B cell (primary cell): ENCODE measurements around the gene RRAD. TPM values are rescaled to one million over a fixed set of nuclear protein-coding genes. Genes with fewer than 3 reads are reported as not detected.

Experiments used
- ATAC-seq: fragments of 200-7000 bp; cut with Tn5 transposase; one replicate; pipeline ENCODE4 v1.10.0; 2021; ENCODE audit warnings: low read depth, mild to moderate bottlenecking, moderate number of reproducible peaks, moderate library complexity
- CTCF ChIA-PET: fragments of 350-600 bp; sonication (Branson Sonifier 250); formaldehyde crosslinking; loops from one replicate; lab custom pipeline; 2021; ENCODE audit warnings: antibody characterized with exemption, inconsistent platforms; lab: Charles Lee
- POLR2A ChIA-PET: fragments of 350-600 bp; sonication (Branson Sonifier 250); formaldehyde crosslinking; loops from one replicate; lab custom pipeline; 2021; ENCODE audit warnings: antibody characterized with exemption; lab: Charles Lee
- DNase-seq: peaks from one replicate; pipeline ENCODE4 v3.0.0; 2013
- H2AFZ ChIP-seq: 2 replicates; pipeline ENCODE4 v1.6.1; 2012; ENCODE audit warnings: mild to moderate bottlenecking, low read depth, low read length; ENCODE audit not compliant: insufficient read depth, poor library complexity, severe bottlenecking
- H3K27ac ChIP-seq, 2 donors: 1 replicate in 1 of 2; 2 replicates in 1 of 2; pipeline ENCODE4 v1.5.1; 2012 to 2013; ENCODE audit warnings: low read length in 2 of 2, mild to moderate bottlenecking in 2 of 2, moderate library complexity in 1 of 2
- H3K27me3 ChIP-seq, 4 experiments: fragments of 200-600 bp in 1 of 4; sonication (generic) in 1 of 4; replicated peaks in 1 of 4; 1 replicate in 2 of 4; 2 replicates in 2 of 4; pipeline versions ENCODE4 v1.6.1 to v1.7.0; 2013 to 2016; ENCODE audit warnings: low read length in 3 of 4, mild to moderate bottlenecking in 2 of 4, mixed read lengths in 1 of 4, moderate library complexity in 1 of 4; ENCODE audit not compliant: insufficient read depth in 4 of 4, control insufficient read depth in 3 of 4; ENCODE audit errors: control extremely low read depth in 1 of 4
- H3K36me3 ChIP-seq, 2 experiments: replicated peaks in 1 of 2; 1 replicate in 1 of 2; 2 replicates in 1 of 2; pipeline versions ENCODE4 v1.6.1 to v1.7.1; 2013; ENCODE audit warnings: low read length in 1 of 2; ENCODE audit not compliant: insufficient read depth in 2 of 2, control insufficient read depth in 1 of 2; ENCODE audit errors: control extremely low read depth in 1 of 2, extremely low read depth in 1 of 2
- H3K4me1 ChIP-seq, 2 donors: fragments of 200-600 bp in 1 of 2; sonication (generic) in 1 of 2; 1 replicate in 1 of 2; 2 replicates in 1 of 2; pipeline versions ENCODE4 v1.5.1 to v1.6.1; 2013 to 2017; ENCODE audit warnings: low read length in 2 of 2; ENCODE audit not compliant: control insufficient read depth in 2 of 2, insufficient read depth in 2 of 2
- H3K4me2 ChIP-seq: replicated peaks from 2 replicates; pipeline ENCODE3; 2012; ENCODE audit warnings: mild to moderate bottlenecking, low read depth, low read length; ENCODE audit not compliant: poor library complexity, severe bottlenecking
- H3K4me3 ChIP-seq, 5 experiments: fragments of 200-600 bp in 1 of 5; sonication (generic) in 1 of 5; 1 replicate in 3 of 5; 2 replicates in 2 of 5; pipeline versions ENCODE4 v1.5.1 to v1.7.0; 2011 to 2016; ENCODE audit warnings: low read length in 4 of 5, mild to moderate bottlenecking in 4 of 5, low read depth in 2 of 5, control low read depth in 1 of 5, moderate library complexity in 1 of 5; ENCODE audit not compliant: insufficient read depth in 1 of 5; ENCODE audit errors: control extremely low read depth in 1 of 5, extremely low read depth in 1 of 5
- H3K79me2 ChIP-seq: fragments of 200-600 bp; sonication (generic); one replicate; pipeline ENCODE4 v1.6.0; 2016; ENCODE audit warnings: low read length; ENCODE audit not compliant: control insufficient read depth, insufficient read depth
- H3K9ac ChIP-seq: fragments of 200-600 bp; sonication (generic); 2 replicates; pipeline ENCODE4 v1.6.1; 2017; ENCODE audit warnings: mild to moderate bottlenecking, low read length, moderate library complexity
- H3K9me3 ChIP-seq, 3 donors: one replicate each; pipeline versions ENCODE4 v1.6.1 to v1.7.1; 2013; ENCODE audit warnings: low read length in 2 of 3; ENCODE audit not compliant: control insufficient read depth in 2 of 3, insufficient read depth in 1 of 3; ENCODE audit errors: control extremely low read depth in 1 of 3
- H4K20me1 ChIP-seq: 2 replicates; pipeline ENCODE4 v1.6.0; 2012; ENCODE audit warnings: mild to moderate bottlenecking, low read length; ENCODE audit not compliant: insufficient read depth, control insufficient read depth, poor library complexity, severe bottlenecking
- H3K27ac Mint-ChIP-seq: one replicate; pipeline ENCODE4 v1.8.0; 2021; ENCODE audit warnings: mixed read lengths
- H3K27me3 Mint-ChIP-seq: one replicate; pipeline ENCODE4 v1.8.0; 2021; ENCODE audit warnings: mixed read lengths
- H3K4me1 Mint-ChIP-seq: one replicate; pipeline ENCODE4 v1.8.0; 2021; ENCODE audit warnings: mixed read lengths
- H3K4me3 Mint-ChIP-seq: one replicate; pipeline ENCODE4 v1.8.0; 2021; ENCODE audit warnings: mixed read lengths
- H3K9me3 Mint-ChIP-seq: one replicate; pipeline ENCODE4 v1.8.0; 2022; ENCODE audit warnings: mixed read lengths; ENCODE audit not compliant: insufficient read depth
- EZH2 ChIP-seq: IDR thresholded peaks from 2 replicates; pipeline ENCODE4 v1.6.1; 2012; ENCODE audit warnings: borderline replicate concordance, low read depth, mild to moderate bottlenecking, moderate library complexity, low read length; ENCODE audit not compliant: insufficient read depth, poor library complexity, severe bottlenecking
- whole genome bisulfite sequencing: methylation state at CpG from one replicate; pipeline ENCODE4 v1.1.5; 2013; ENCODE audit warnings: missing lambda C conversion rate; ENCODE audit not compliant: insufficient coverage; 5-methylcytosine and 5-hydroxymethylcytosine counted together
- intact Hi-C: fragments of 100-400 bp; cut with micrococcal nuclease; formaldehyde crosslinking; loops from one replicate; pipeline ENCODE4 v1.10.0; 2022
- polyA plus RNA-seq: library from polyadenylated mRNA; depleted of rRNA; stranded (reverse); fragments of >200 nt; gene quantifications from 2 replicates; pipeline ENCODE4 v1.2.3, GENCODE V29; 2012
- total RNA-seq, 2 donors: library from RNA; stranded (reverse); fragments of 120-200 nt in 1 of 2; gene quantifications; 1 replicate in 1 of 2; 2 replicates in 1 of 2; pipeline versions ENCODE4 v1.2.3 to v1.2.4, GENCODE V29; 2013 to 2022
- TF ChIP-seq, protein P1 (sequence below): fragments of 200-600 bp; IDR thresholded peaks from one replicate; pipeline ENCODE4 v1.8.0; 2022; ENCODE audit warnings: antibody characterized with exemption, mild to moderate bottlenecking

Gene RRAD
- total and polyA plus RNA-seq, 2 donors (not counting 1 experiment from before 2014, with no cell fraction given) = 0.64 to 1.9 TPM

DNA sequence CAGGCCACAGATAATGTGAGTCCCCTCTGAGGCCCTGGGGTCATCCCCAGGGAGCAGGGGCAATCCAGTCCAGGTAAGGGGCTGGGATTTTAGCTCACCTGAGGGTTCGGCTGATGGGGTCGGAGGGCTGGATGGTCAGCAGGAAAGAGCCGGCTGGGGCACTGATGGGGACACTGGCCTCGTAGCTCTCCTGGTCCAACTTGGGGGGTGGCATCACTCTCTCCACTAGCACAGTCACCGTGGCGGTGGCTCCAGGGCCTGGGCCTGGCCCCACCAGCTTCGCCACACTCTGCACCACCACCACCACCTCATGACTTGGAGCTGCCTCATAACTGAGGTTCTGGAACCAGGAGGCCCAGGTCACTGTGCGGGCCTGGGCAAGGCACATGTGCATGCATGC is 13.5 kb downstream of the RRAD start:
- intact Hi-C loops = no loop called here
- no peaks in the 10 kb centered on the region for H3K4me1 ChIP-seq
- no peak overlapping the region for H2AFZ ChIP-seq
- ATAC-seq (no peak), DNase-seq (no peak)
- H3K27me3 ChIP-seq = no peaks in the 10 kb centered on the region
- H3K9me3 Mint-ChIP-seq = no peaks in the 10 kb centered on the region
- H3K4me2 ChIP-seq = no peak overlapping the region
- WGBS = 94% methylated on average over 8 of the region's 8 CpGs
- POLR2A ChIA-PET = no interaction called here
- H3K4me3 Mint-ChIP-seq = no peak overlapping the region
- no peak for TF ChIP-seq EZH2
- TF ChIP-seq, protein P1, sequence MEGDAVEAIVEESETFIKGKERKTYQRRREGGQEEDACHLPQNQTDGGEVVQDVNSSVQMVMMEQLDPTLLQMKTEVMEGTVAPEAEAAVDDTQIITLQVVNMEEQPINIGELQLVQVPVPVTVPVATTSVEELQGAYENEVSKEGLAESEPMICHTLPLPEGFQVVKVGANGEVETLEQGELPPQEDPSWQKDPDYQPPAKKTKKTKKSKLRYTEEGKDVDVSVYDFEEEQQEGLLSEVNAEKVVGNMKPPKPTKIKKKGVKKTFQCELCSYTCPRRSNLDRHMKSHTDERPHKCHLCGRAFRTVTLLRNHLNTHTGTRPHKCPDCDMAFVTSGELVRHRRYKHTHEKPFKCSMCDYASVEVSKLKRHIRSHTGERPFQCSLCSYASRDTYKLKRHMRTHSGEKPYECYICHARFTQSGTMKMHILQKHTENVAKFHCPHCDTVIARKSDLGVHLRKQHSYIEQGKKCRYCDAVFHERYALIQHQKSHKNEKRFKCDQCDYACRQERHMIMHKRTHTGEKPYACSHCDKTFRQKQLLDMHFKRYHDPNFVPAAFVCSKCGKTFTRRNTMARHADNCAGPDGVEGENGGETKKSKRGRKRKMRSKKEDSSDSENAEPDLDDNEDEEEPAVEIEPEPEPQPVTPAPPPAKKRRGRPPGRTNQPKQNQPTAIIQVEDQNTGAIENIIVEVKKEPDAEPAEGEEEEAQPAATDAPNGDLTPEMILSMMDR = no peak
- CTCF ChIA-PET = no interaction called here
- H3K79me2 ChIP-seq = no peaks in the 10 kb centered on the region
- H3K27me3 Mint-ChIP-seq = peaks cover 6% of the 10 kb centered on the region
- H3K36me3 ChIP-seq = no peaks in the 10 kb centered on the region
- H4K20me1 ChIP-seq = no peaks in the 10 kb centered on the region
- H3K4me1 Mint-ChIP-seq = no peaks in the 10 kb centered on the region
- H3K4me3 ChIP-seq = no peak overlapping the region
- H3K9me3 ChIP-seq = no peaks in the 10 kb centered on the region
- H3K9ac ChIP-seq = no peak overlapping the region
- no peak overlapping the region for H3K27ac Mint-ChIP-seq
- H3K27ac ChIP-seq = no peak overlapping the region

DNA sequence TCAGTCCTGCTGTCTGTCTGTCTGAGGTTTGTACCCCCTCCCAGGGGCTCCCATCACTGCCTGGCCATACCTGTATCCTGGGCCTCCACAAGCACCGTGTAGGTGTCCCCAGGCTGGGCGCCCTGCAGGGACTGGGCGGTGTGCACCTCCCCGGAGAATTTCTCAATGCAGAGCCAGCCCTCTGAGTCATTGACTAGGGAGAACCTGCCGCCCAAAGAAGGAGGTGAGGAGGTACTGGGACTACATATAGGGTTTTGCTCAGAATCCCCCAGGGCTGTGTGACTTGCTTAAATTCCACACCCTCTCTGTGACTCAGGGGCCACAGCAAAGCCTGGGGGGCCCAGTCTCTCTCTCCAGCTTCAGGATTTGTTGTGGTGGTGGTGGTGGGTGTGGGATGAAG is 14.2 kb downstream of the RRAD start:
- no peaks in the 10 kb centered on the region for H3K4me1 Mint-ChIP-seq
- H3K27ac Mint-ChIP-seq = no peak overlapping the region
- no peaks in the 10 kb centered on the region for H3K79me2 ChIP-seq
- no peak overlapping the region for H3K27ac ChIP-seq
- peaks cover 2% of the 10 kb centered on the region for H3K27me3 Mint-ChIP-seq
- no peak overlapping the region for H3K4me3 ChIP-seq
- H3K4me3 Mint-ChIP-seq = no peak overlapping the region
- intact Hi-C loops = no loop called here
- ATAC-seq = no peak
- H3K9ac ChIP-seq = no peak overlapping the region
- H3K4me2 ChIP-seq = no peak overlapping the region
- 87% methylated on average over 5 of the region's 5 CpGs for WGBS
- no peaks in the 10 kb centered on the region for H3K9me3 ChIP-seq
- DNase-seq = no peak
- H4K20me1 ChIP-seq = no peaks in the 10 kb centered on the region
- H3K9me3 Mint-ChIP-seq = no peaks in the 10 kb centered on the region
- no peaks in the 10 kb centered on the region for H3K36me3 ChIP-seq
- H3K4me1 ChIP-seq = no peaks in the 10 kb centered on the region
- H3K27me3 ChIP-seq = no peaks in the 10 kb centered on the region
- ChIA-PET CTCF (no interaction called here), POLR2A (no interaction called here)
- no peak overlapping the region for H2AFZ ChIP-seq
- TF ChIP-seq EZH2 = no peak
- TF ChIP-seq, protein P1 = no peak
